WTC11 (cell line): Measurements from ENCODE around the gene PNP. TPM values are rescaled to one million over a fixed set of nuclear protein-coding genes. Genes with fewer than 3 reads are reported as not detected.

Source experiments
- ATAC-seq: fragments of 200-7000 bp; cut with Tn5 transposase; 2 replicates; pipeline ENCODE4 v1.10.0; 2021; ENCODE audit warnings: mild to moderate bottlenecking, moderate library complexity
- CTCF ChIA-PET: fragments of 300-600 bp; sonication (Branson Sonifier 250); formaldehyde crosslinking; loops from one replicate; lab custom pipeline; 2021; ENCODE audit warnings: antibody characterized with exemption; lab: Charles Lee
- POLR2A ChIA-PET: fragments of 350-600 bp; sonication (Branson Sonifier 250); formaldehyde crosslinking; loops from one replicate; lab custom pipeline; 2021; ENCODE audit warnings: antibody characterized with exemption; lab: Charles Lee
- DNase-seq: peaks from one replicate; pipeline ENCODE4 v3.0.0; 2021; ENCODE audit warnings: low spot score
- H3K27ac Mint-ChIP-seq: 2 replicates; pipeline ENCODE4 v1.8.0; 2021; ENCODE audit warnings: mixed read lengths
- H3K27me3 Mint-ChIP-seq: 2 replicates; pipeline ENCODE4 v1.8.0; 2021; ENCODE audit warnings: low read depth, mild to moderate bottlenecking, moderate library complexity, mixed read lengths
- H3K36me3 Mint-ChIP-seq: 2 replicates; pipeline ENCODE4 v1.8.0; 2021; ENCODE audit warnings: mixed read lengths
- H3K4me1 Mint-ChIP-seq: 2 replicates; pipeline ENCODE4 v1.8.0; 2022; ENCODE audit warnings: mixed read lengths
- H3K4me3 Mint-ChIP-seq: 2 replicates; pipeline ENCODE4 v1.8.0; 2021; ENCODE audit warnings: mild to moderate bottlenecking, moderate library complexity, mixed read lengths
- H3K9me3 Mint-ChIP-seq: 2 replicates; pipeline ENCODE4 v1.8.0; 2021; ENCODE audit warnings: mixed read lengths
- ATF1 ChIP-seq: sonication (generic); formaldehyde crosslinking; IDR thresholded peaks from 2 replicates; pipeline ENCODE4 v1.8.1; 2023; ENCODE audit warnings: mild to moderate bottlenecking, moderate library complexity, missing genetic modification reagents
- FOXJ3 ChIP-seq: sonication (generic); formaldehyde crosslinking; IDR thresholded peaks from 2 replicates; pipeline ENCODE4 v1.9.0; 2021; ENCODE audit warnings: missing genetic modification reagents, mild to moderate bottlenecking, borderline replicate concordance
- FOXP1 ChIP-seq: sonication (generic); formaldehyde crosslinking; IDR thresholded peaks from 2 replicates; pipeline ENCODE4 v1.8.0; 2022; ENCODE audit warnings: missing genetic modification reagents, mild to moderate bottlenecking, moderate library complexity, borderline replicate concordance
- GRHL2 ChIP-seq: fragments of 250-450 bp; sonication (Bioruptor Pico); IDR thresholded peaks from 2 replicates; pipeline ENCODE4 v1.8.0; 2022; ENCODE audit warnings: mild to moderate bottlenecking, moderate library complexity; ENCODE audit not compliant: insufficient replicate concordance, severe bottlenecking
- JAZF1 ChIP-seq: fragments of 250-450 bp; sonication (Bioruptor Pico); IDR thresholded peaks from 2 replicates; pipeline ENCODE4 v1.9.0; 2021; ENCODE audit warnings: moderate library complexity, mild to moderate bottlenecking, inconsistent platforms
- ZNF396 ChIP-seq: fragments of 250-450 bp; sonication (Bioruptor Pico); IDR thresholded peaks from 2 replicates; pipeline ENCODE4 v1.8.0; 2021; ENCODE audit warnings: mild to moderate bottlenecking, moderate library complexity, borderline replicate concordance
- total RNA-seq: library from RNA; stranded (reverse); gene quantifications from 3 replicates; pipeline ENCODE4 v1.2.3, GENCODE V29; 2021
- TF ChIP-seq, protein P1 (sequence below): sonication (generic); formaldehyde crosslinking; IDR thresholded peaks from 2 replicates; pipeline ENCODE4 v1.8.0; 2022; ENCODE audit warnings: mild to moderate bottlenecking, missing genetic modification reagents
- TF ChIP-seq, protein P2 (sequence below): sonication (generic); formaldehyde crosslinking; IDR thresholded peaks from 2 replicates; pipeline ENCODE4 v1.8.0; 2022; ENCODE audit warnings: mild to moderate bottlenecking, missing genetic modification reagents
- TF ChIP-seq, protein P3 (sequence below): fragments of 250-450 bp; sonication (Bioruptor Pico); IDR thresholded peaks from 2 replicates; pipeline ENCODE4 v1.9.0; 2021; ENCODE audit warnings: mild to moderate bottlenecking, borderline replicate concordance
- TF ChIP-seq, protein P4 (sequence below): fragments of 250-450 bp; sonication (Bioruptor Pico); conservative IDR thresholded peaks from 2 replicates; pipeline ENCODE4 v1.9.0; 2021; ENCODE audit warnings: mild to moderate bottlenecking
- TF ChIP-seq, protein P5 (sequence below): sonication (generic); formaldehyde crosslinking; IDR thresholded peaks from 2 replicates; pipeline ENCODE4 v1.8.1; 2023; ENCODE audit warnings: mild to moderate bottlenecking, missing genetic modification reagents
- TF ChIP-seq, protein P6 (sequence below): sonication (generic); formaldehyde crosslinking; IDR thresholded peaks from 2 replicates; pipeline ENCODE4 v1.8.1; 2022; ENCODE audit warnings: mild to moderate bottlenecking, missing genetic modification reagents, moderate library complexity, borderline replicate concordance

The PNP gene
- total RNA-seq, 1 experiment from 2014 or later = 95.8 TPM

DNA sequence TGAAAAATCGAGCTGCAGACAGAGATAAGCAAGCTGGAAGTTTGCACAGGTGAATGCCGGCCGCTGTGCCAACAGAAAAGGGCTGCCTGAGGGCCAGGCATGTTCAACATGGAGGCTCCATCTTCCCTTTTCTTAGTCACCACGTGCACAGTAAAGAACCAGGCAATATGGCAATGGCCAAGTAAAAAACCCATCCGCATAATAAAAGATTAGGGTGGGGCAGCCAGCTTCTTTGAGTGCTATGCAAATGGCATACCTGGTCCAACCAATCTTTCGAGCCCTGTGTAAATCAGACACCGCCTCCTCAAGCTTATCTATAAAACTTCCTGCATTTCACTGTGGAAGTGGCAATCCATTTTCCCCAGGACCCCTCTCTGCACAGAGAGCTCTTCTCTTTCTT lies 16.7 kb downstream of the PNP start:
- peak; percentile 14 for DNase-seq
- no peaks in the 10 kb centered on the region; the same call in 1 of the 2 replicates for H3K27me3 Mint-ChIP-seq
- CTCF ChIA-PET = interaction anchor here (1.0 to 5.8 kb wide), 5 partner anchors 10 to 127 kb away, joined by 3 to 64 read pairs (median 4); no protein-coding TSS in a partner anchor
- TF ChIP-seq, protein P1, sequence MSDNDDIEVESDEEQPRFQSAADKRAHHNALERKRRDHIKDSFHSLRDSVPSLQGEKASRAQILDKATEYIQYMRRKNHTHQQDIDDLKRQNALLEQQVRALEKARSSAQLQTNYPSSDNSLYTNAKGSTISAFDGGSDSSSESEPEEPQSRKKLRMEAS (CRISPR knock-in tag) = peak; percentile 67; the same call in 1 of the 2 replicates
- TF ChIP-seq, protein P2, sequence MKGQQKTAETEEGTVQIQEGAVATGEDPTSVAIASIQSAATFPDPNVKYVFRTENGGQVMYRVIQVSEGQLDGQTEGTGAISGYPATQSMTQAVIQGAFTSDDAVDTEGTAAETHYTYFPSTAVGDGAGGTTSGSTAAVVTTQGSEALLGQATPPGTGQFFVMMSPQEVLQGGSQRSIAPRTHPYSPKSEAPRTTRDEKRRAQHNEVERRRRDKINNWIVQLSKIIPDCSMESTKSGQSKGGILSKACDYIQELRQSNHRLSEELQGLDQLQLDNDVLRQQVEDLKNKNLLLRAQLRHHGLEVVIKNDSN (CRISPR knock-in tag) = peak; percentile 44; the same call in 1 of the 2 replicates
- TF ChIP-seq, protein P3, sequence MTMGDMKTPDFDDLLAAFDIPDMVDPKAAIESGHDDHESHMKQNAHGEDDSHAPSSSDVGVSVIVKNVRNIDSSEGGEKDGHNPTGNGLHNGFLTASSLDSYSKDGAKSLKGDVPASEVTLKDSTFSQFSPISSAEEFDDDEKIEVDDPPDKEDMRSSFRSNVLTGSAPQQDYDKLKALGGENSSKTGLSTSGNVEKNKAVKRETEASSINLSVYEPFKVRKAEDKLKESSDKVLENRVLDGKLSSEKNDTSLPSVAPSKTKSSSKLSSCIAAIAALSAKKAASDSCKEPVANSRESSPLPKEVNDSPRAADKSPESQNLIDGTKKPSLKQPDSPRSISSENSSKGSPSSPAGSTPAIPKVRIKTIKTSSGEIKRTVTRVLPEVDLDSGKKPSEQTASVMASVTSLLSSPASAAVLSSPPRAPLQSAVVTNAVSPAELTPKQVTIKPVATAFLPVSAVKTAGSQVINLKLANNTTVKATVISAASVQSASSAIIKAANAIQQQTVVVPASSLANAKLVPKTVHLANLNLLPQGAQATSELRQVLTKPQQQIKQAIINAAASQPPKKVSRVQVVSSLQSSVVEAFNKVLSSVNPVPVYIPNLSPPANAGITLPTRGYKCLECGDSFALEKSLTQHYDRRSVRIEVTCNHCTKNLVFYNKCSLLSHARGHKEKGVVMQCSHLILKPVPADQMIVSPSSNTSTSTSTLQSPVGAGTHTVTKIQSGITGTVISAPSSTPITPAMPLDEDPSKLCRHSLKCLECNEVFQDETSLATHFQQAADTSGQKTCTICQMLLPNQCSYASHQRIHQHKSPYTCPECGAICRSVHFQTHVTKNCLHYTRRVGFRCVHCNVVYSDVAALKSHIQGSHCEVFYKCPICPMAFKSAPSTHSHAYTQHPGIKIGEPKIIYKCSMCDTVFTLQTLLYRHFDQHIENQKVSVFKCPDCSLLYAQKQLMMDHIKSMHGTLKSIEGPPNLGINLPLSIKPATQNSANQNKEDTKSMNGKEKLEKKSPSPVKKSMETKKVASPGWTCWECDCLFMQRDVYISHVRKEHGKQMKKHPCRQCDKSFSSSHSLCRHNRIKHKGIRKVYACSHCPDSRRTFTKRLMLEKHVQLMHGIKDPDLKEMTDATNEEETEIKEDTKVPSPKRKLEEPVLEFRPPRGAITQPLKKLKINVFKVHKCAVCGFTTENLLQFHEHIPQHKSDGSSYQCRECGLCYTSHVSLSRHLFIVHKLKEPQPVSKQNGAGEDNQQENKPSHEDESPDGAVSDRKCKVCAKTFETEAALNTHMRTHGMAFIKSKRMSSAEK (CRISPR knock-in tag) = 0 out of 2 replicates have a peak, but pooled peaks have one; percentile 31
- TF ChIP-seq, protein P4, sequence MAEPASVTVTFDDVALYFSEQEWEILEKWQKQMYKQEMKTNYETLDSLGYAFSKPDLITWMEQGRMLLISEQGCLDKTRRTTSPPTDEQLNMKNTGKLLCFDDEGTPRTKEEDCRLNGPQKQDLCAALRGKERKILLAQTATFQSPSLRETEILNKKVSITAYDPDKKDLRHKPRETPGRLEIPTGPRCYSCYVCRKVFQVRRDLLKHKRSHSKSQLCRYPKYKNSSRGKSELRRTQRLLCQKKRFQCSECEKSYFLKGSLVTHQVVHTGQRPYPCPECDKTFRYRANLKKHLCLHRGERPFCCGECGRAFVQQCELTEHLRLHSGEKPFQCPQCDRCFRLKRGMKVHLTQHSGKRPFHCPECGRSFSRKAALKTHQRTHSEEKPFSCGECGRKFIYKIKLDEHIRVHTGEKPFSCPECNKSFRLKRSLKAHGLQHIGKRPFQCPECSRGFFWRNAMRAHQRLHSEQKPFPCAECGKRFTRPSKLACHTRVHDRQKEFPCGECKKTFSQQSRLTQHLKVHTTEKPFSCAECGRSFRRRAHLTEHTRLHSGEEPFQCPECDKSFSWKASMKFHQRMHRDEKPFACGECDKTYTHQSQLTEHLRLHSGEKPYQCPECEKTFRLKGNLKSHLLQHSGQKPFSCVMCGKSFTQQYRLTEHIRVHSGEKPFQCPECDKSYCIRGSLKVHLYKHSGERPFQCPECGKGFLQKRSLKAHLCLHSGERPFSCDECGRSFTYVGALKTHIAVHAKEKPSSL (CRISPR knock-in tag) = no peak
- TF ChIP-seq, all 79 proteins: peak for 3
- POLR2A ChIA-PET = interaction anchor here (0.6 kb wide), 1 partner anchor 30 kb away, joined by 3 read pairs; the partner anchor contains the start of gene APEX1
- no peaks in the 10 kb centered on the region for H3K36me3 Mint-ChIP-seq
- ATAC-seq = peak; percentile 63
- peaks cover 6% of the 10 kb centered on the region; the same call in 1 of the 2 replicates for H3K9me3 Mint-ChIP-seq
- no peak overlapping the region for H3K27ac Mint-ChIP-seq
- peaks cover 55% of the 10 kb centered on the region for H3K4me1 Mint-ChIP-seq
- no peak overlapping the region for H3K4me3 Mint-ChIP-seq

DNA sequence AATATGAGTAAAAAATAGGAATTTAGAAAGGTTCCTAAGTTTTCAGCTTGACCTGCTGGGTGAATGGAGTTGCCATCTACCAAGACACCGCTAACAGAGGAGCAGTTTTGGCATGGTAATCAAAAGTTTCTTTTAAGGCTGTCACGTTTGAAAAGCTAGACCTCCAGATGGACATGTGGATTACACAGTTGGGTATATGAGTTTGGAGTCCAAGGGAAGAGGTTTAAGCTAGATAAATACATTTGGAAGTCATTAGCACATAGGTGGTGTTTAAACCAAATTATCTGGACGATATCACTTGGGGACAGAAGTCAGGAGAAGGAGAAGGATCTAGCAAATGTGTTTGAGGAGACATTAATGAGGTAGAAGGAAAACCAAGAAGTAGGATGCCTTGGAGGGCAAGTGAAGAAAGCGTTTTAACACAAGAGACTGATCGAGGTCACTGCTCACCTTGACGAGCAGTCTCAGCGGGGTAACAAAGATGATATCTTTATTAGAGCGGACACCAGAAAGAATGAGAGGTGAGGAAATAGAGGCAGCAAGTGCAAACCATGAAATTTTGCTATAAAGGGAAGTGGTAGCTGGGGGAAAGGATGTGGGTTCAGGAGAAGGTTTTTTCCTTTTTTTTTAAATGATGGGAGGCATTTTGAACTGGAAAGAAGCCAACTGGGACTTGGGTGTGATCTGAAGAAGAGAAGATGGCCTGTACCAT lies 17.6 kb downstream of the PNP start:
- Mint-ChIP-seq H3K27me3 (no peaks in the 10 kb centered on the region; the same call in 1 of the 2 replicates), H3K9me3 (peaks cover 6% of the 10 kb centered on the region; the same call in 1 of the 2 replicates), H3K36me3 (no peaks in the 10 kb centered on the region)
- ATAC-seq = no peak
- no peak for DNase-seq
- TF ChIP-seq ZNF396 (CRISPR knock-in tag) = no peak
- TF ChIP-seq ATF1 (CRISPR knock-in tag) = no peak
- no peak for TF ChIP-seq FOXJ3 (CRISPR knock-in tag)
- TF ChIP-seq, protein P5, sequence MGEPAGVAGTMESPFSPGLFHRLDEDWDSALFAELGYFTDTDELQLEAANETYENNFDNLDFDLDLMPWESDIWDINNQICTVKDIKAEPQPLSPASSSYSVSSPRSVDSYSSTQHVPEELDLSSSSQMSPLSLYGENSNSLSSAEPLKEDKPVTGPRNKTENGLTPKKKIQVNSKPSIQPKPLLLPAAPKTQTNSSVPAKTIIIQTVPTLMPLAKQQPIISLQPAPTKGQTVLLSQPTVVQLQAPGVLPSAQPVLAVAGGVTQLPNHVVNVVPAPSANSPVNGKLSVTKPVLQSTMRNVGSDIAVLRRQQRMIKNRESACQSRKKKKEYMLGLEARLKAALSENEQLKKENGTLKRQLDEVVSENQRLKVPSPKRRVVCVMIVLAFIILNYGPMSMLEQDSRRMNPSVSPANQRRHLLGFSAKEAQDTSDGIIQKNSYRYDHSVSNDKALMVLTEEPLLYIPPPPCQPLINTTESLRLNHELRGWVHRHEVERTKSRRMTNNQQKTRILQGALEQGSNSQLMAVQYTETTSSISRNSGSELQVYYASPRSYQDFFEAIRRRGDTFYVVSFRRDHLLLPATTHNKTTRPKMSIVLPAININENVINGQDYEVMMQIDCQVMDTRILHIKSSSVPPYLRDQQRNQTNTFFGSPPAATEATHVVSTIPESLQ (CRISPR knock-in tag) = no peak
- no peak for TF ChIP-seq GRHL2 (CRISPR knock-in tag)
- TF ChIP-seq, protein P6, sequence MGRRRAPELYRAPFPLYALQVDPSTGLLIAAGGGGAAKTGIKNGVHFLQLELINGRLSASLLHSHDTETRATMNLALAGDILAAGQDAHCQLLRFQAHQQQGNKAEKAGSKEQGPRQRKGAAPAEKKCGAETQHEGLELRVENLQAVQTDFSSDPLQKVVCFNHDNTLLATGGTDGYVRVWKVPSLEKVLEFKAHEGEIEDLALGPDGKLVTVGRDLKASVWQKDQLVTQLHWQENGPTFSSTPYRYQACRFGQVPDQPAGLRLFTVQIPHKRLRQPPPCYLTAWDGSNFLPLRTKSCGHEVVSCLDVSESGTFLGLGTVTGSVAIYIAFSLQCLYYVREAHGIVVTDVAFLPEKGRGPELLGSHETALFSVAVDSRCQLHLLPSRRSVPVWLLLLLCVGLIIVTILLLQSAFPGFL (CRISPR knock-in tag) = no peak
- no peak for TF ChIP-seq FOXP1
- no peak for TF ChIP-seq JAZF1 (CRISPR knock-in tag)
- TF ChIP-seq, all 79 proteins: peak for 0
- peaks cover 50% of the 10 kb centered on the region for H3K4me1 Mint-ChIP-seq
- H3K4me3 Mint-ChIP-seq = no peak overlapping the region
- POLR2A ChIA-PET = interaction anchor here (0.5 kb wide), 1 partner anchor 64 kb away, joined by 3 read pairs; no protein-coding TSS in a partner anchor
- CTCF ChIA-PET = interaction anchor here (0.8 to 5.8 kb wide), 12 partner anchors 11 to 126 kb away, joined by 3 to 64 read pairs (median 4); partner anchors contain the start of genes PIP4P1 and RNASE11
- H3K27ac Mint-ChIP-seq = no peak overlapping the region
